HEK293 (cell line): ENCODE results near the gene FRMD3.

Experiments
- CTCF ChIA-PET: fragments of 350-600 bp; formaldehyde crosslinking; extraction: SDS; loops from one replicate; lab custom pipeline; 2021; ENCODE audit warnings: antibody characterized with exemption; lab: Yijun Ruan, JAX
- POLR2A ChIA-PET: fragments of 300-600 bp; formaldehyde crosslinking; extraction: SDS; loops from one replicate; lab custom pipeline; 2020; ENCODE audit warnings: antibody characterized with exemption, inconsistent platforms; lab: Yijun Ruan, JAX
- H3K27ac ChIP-seq: fragments of 200-500 bp; sonication (Bioruptor generic); 2 replicates; pipeline ENCODE4 v1.5.1; 2014; ENCODE audit warnings: low read depth, low read length, control low read depth, inconsistent platforms; ENCODE audit errors: extremely low read depth
- H3K36me3 ChIP-seq, 2 experiments: fragments of 200-500 bp in 1 of 2; sonication (Bioruptor generic) in 1 of 2; 1 replicate in 1 of 2; 2 replicates in 1 of 2; pipeline ENCODE4 v1.5.1; 2014 to 2017; ENCODE audit warnings: inconsistent platforms in 2 of 2, low read length in 2 of 2; ENCODE audit not compliant: control insufficient read depth in 2 of 2, insufficient read depth in 1 of 2
- H3K4me1 ChIP-seq: fragments of 200-500 bp; sonication (Bioruptor generic); 2 replicates; pipeline ENCODE4 v1.5.1; 2014; ENCODE audit warnings: mild to moderate bottlenecking, low read length, inconsistent platforms; ENCODE audit not compliant: control insufficient read depth, insufficient read depth
- H3K4me3 ChIP-seq: 2 replicates; pipeline ENCODE4 v1.5.1; 2011; ENCODE audit warnings: low read depth, mild to moderate bottlenecking, control low read depth, low read length, moderate library complexity
- H3K9me3 ChIP-seq: fragments of 200-500 bp; sonication (Bioruptor generic); 2 replicates; pipeline ENCODE4 v1.5.1; 2014; ENCODE audit warnings: low read depth, low read length, inconsistent platforms; ENCODE audit not compliant: control insufficient read depth, insufficient read depth
- AEBP2 ChIP-seq: fragments of 450-650 bp; formaldehyde crosslinking; IDR thresholded peaks from 2 replicates; pipeline ENCODE4 v1.5.1; 2016; ENCODE audit warnings: missing biosample characterization, missing genetic modification characterization, borderline replicate concordance
- GLI2 ChIP-seq: fragments of 450-650 bp; formaldehyde crosslinking; IDR thresholded peaks from 2 replicates; pipeline ENCODE4; 2017; ENCODE audit warnings: missing biosample characterization, missing genetic modification characterization, low read depth, borderline replicate concordance
- GLIS2 ChIP-seq: fragments of 450-650 bp; formaldehyde crosslinking; IDR thresholded peaks from 2 replicates; pipeline ENCODE4 v1.5.1; 2016; ENCODE audit warnings: missing biosample characterization, missing genetic modification characterization
- KLF16 ChIP-seq: fragments of 450-650 bp; formaldehyde crosslinking; IDR thresholded peaks from 2 replicates; pipeline ENCODE4 v1.5.1; 2017; ENCODE audit warnings: missing biosample characterization, missing genetic modification characterization
- ZBTB48 ChIP-seq: fragments of 450-650 bp; formaldehyde crosslinking; IDR thresholded peaks from 2 replicates; pipeline ENCODE4 v1.5.1; 2016; ENCODE audit warnings: missing biosample characterization, missing genetic modification characterization
- ZFP3 ChIP-seq: fragments of 450-650 bp; formaldehyde crosslinking; IDR thresholded peaks from 2 replicates; pipeline ENCODE4 v1.5.1; 2016; ENCODE audit warnings: low read depth, missing biosample characterization, missing genetic modification characterization
- ZNF114 ChIP-seq: fragments of 450-650 bp; formaldehyde crosslinking; IDR thresholded peaks from 2 replicates; pipeline ENCODE4 v1.5.0; 2017; ENCODE audit warnings: missing biosample characterization, missing genetic modification characterization
- ZNF140 ChIP-seq: fragments of 450-650 bp; formaldehyde crosslinking; IDR thresholded peaks from 2 replicates; pipeline ENCODE4 v1.5.1; 2016; ENCODE audit warnings: missing biosample characterization, missing genetic modification characterization
- ZNF155 ChIP-seq: fragments of 450-650 bp; formaldehyde crosslinking; IDR thresholded peaks from 2 replicates; pipeline ENCODE4 v1.5.1; 2016; ENCODE audit warnings: missing biosample characterization, missing genetic modification characterization
- ZNF202 ChIP-seq: fragments of 450-650 bp; formaldehyde crosslinking; IDR thresholded peaks from 2 replicates; pipeline ENCODE4 v1.5.1; 2016; ENCODE audit warnings: missing biosample characterization, missing genetic modification characterization, borderline replicate concordance
- ZNF416 ChIP-seq: fragments of 450-650 bp; formaldehyde crosslinking; IDR thresholded peaks from 2 replicates; pipeline ENCODE4 v1.5.1; 2016; ENCODE audit warnings: missing biosample characterization, missing genetic modification characterization
- ZNF426 ChIP-seq: fragments of 450-650 bp; formaldehyde crosslinking; IDR thresholded peaks from 2 replicates; pipeline ENCODE4 v1.5.1; 2017; ENCODE audit warnings: missing biosample characterization, missing genetic modification characterization, mild to moderate bottlenecking, inconsistent platforms, moderate library complexity
- ZNF473 ChIP-seq: fragments of 450-650 bp; formaldehyde crosslinking; IDR thresholded peaks from 2 replicates; pipeline ENCODE4 v1.5.1; 2017; ENCODE audit warnings: missing biosample characterization, missing genetic modification characterization
- ZNF571 ChIP-seq: fragments of 450-650 bp; formaldehyde crosslinking; IDR thresholded peaks from 2 replicates; pipeline ENCODE4 v1.5.0; 2017; ENCODE audit warnings: missing biosample characterization, missing genetic modification characterization
- ZNF621 ChIP-seq: fragments of 450-650 bp; formaldehyde crosslinking; IDR thresholded peaks from 2 replicates; pipeline ENCODE4 v1.5.1; 2017; ENCODE audit warnings: missing biosample characterization, missing genetic modification characterization
- ZNF670 ChIP-seq: fragments of 450-650 bp; formaldehyde crosslinking; IDR thresholded peaks from 2 replicates; pipeline ENCODE4 v1.5.1; 2016; ENCODE audit warnings: missing biosample characterization, missing genetic modification characterization, low read depth
- ZNF701 ChIP-seq: fragments of 450-650 bp; formaldehyde crosslinking; IDR thresholded peaks from 2 replicates; pipeline ENCODE4 v1.5.1; 2016; ENCODE audit warnings: missing biosample characterization, missing genetic modification characterization
- ZNF707 ChIP-seq: fragments of 450-650 bp; formaldehyde crosslinking; IDR thresholded peaks from 2 replicates; pipeline ENCODE4 v1.5.1; 2016; ENCODE audit warnings: missing biosample characterization, missing genetic modification characterization
- ZNF768 ChIP-seq: fragments of 450-650 bp; formaldehyde crosslinking; IDR thresholded peaks from 2 replicates; pipeline ENCODE4 v1.5.1; 2018; ENCODE audit warnings: missing biosample characterization, mild to moderate bottlenecking, missing genetic modification characterization
- ZNF777 ChIP-seq: fragments of 450-650 bp; formaldehyde crosslinking; IDR thresholded peaks from 2 replicates; pipeline ENCODE4 v1.5.1; 2017; ENCODE audit warnings: missing biosample characterization, missing genetic modification characterization, borderline replicate concordance
- TF ChIP-seq, protein P1 (sequence below): fragments of 450-650 bp; formaldehyde crosslinking; IDR thresholded peaks from 2 replicates; pipeline ENCODE4 v1.5.1; 2016; ENCODE audit warnings: missing biosample characterization, missing genetic modification characterization
- TF ChIP-seq, protein P2 (sequence below): fragments of 450-650 bp; formaldehyde crosslinking; IDR thresholded peaks from 2 replicates; pipeline ENCODE4 v1.5.1; 2016; ENCODE audit warnings: missing biosample characterization, missing genetic modification characterization, borderline replicate concordance

Gene FRMD3

GRCh38 chr9:83403527-83404238, 134.5 kb downstream of the FRMD3 start:
- ChIA-PET CTCF (interaction anchor here (1.0 to 1.2 kb wide), 2 partner anchors 23 to 69 kb away, joined by 3 to 7 read pairs; no protein-coding TSS in a partner anchor), POLR2A (no interaction called here)
- Histone ChIP-seq H3K4me1 (no peaks in the 10 kb centered on the region), H3K9me3 (no peaks in the 10 kb centered on the region), H3K4me3 (no peak overlapping the region), H3K36me3 (no peaks in the 10 kb centered on the region), H3K27ac (no peak overlapping the region)
- TF ChIP-seq ZNF473 (tag by site-specific recombination) (no peak), KLF16 (no peak), AEBP2 (no peak), ZNF670 (no peak), ZNF701 (tag by site-specific recombination) (no peak), ZFP3 (tag by site-specific recombination) (no peak), ZNF202 (no peak), ZNF140 (no peak), ZNF155 (tag by site-specific recombination) (no peak), GLI2 (tag by site-specific recombination) (no peak), ZBTB48 (tag by site-specific recombination) (no peak), ZNF707 (tag by site-specific recombination) (no peak), ZNF571 (tag by site-specific recombination) (no peak), GLIS2 (no peak)
- TF ChIP-seq, protein P1, sequence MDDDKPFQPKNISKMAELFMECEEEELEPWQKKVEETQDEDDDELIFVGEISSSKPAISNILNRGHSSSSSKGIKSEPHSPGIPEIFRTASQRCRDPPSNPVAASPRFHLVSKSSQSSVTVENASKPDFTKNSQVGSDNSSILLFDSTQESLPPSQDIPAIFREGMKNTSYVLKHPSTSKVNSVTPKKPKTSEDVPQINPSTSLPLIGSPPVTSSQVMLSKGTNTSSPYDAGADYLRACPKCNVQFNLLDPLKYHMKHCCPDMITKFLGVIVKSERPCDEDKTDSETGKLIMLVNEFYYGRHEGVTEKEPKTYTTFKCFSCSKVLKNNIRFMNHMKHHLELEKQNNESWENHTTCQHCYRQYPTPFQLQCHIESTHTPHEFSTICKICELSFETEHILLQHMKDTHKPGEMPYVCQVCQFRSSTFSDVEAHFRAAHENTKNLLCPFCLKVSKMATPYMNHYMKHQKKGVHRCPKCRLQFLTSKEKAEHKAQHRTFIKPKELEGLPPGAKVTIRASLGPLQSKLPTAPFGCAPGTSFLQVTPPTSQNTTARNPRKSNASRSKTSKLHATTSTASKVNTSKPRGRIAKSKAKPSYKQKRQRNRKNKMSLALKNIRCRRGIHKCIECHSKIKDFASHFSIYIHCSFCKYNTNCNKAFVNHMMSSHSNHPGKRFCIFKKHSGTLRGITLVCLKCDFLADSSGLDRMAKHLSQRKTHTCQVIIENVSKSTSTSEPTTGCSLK (tag by site-specific recombination): no peak
- TF ChIP-seq, protein P2, sequence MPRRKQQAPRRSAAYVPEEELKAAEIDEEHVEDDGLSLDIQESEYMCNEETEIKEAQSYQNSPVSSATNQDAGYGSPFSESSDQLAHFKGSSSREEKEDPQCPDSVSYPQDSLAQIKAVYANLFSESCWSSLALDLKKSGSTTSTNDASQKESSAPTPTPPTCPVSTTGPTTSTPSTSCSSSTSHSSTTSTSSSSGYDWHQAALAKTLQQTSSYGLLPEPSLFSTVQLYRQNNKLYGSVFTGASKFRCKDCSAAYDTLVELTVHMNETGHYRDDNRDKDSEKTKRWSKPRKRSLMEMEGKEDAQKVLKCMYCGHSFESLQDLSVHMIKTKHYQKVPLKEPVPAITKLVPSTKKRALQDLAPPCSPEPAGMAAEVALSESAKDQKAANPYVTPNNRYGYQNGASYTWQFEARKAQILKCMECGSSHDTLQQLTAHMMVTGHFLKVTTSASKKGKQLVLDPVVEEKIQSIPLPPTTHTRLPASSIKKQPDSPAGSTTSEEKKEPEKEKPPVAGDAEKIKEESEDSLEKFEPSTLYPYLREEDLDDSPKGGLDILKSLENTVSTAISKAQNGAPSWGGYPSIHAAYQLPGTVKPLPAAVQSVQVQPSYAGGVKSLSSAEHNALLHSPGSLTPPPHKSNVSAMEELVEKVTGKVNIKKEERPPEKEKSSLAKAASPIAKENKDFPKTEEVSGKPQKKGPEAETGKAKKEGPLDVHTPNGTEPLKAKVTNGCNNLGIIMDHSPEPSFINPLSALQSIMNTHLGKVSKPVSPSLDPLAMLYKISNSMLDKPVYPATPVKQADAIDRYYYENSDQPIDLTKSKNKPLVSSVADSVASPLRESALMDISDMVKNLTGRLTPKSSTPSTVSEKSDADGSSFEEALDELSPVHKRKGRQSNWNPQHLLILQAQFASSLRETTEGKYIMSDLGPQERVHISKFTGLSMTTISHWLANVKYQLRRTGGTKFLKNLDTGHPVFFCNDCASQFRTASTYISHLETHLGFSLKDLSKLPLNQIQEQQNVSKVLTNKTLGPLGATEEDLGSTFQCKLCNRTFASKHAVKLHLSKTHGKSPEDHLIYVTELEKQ (tag by site-specific recombination): no peak

DNA sequence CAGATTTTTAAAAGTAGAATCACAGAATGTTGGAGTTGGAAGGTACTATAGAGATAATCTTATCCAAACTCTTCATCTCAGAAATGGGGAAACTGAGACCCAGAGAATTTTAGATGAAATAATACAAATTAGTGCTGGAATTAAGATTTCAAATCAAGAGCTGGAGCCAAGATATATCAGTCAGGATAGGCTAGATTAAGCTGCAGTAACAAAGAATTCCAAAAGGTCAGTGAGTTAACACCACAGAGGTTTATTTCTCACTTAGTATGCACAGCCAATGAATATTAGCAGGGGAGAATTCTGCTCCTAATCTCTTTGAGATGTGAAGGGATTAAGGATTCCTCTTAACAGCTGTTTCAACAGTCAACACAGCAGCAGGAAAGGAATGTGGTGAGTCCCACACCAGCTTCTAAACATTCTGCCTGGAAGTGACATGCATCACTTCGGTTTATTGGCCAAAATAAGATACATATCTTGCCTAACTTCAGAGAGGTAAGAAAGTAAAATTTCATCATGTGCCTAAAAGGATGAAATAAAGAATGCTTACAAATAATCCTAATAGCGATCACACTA, 136.8 kb downstream of the FRMD3 start:
- TF ChIP-seq ZBTB48 (tag by site-specific recombination) (no peak), ZNF621 (no peak), ZFP3 (tag by site-specific recombination) (no peak), ZNF768 (tag by site-specific recombination) (no peak), ZNF426 (tag by site-specific recombination) (no peak), ZNF114 (tag by site-specific recombination) (no peak), ZNF777 (tag by site-specific recombination) (no peak), ZNF416 (tag by site-specific recombination) (no peak)
- TF ChIP-seq, all 188 proteins: peak for 0
- no peaks in the 10 kb centered on the region for H3K9me3 ChIP-seq
- H3K27ac ChIP-seq: no peak overlapping the region
- ChIA-PET POLR2A (no interaction called here), CTCF (interaction anchor here (0.5 to 1.3 kb wide), 2 partner anchors 67 kb away, joined by 4 to 6 read pairs; no protein-coding TSS in a partner anchor)
- H3K4me1 ChIP-seq: no peaks in the 10 kb centered on the region
- no peak overlapping the region for H3K4me3 ChIP-seq
- no peaks in the 10 kb centered on the region for H3K36me3 ChIP-seq
